ENCODE results near the gene MUC20.

DNA sequence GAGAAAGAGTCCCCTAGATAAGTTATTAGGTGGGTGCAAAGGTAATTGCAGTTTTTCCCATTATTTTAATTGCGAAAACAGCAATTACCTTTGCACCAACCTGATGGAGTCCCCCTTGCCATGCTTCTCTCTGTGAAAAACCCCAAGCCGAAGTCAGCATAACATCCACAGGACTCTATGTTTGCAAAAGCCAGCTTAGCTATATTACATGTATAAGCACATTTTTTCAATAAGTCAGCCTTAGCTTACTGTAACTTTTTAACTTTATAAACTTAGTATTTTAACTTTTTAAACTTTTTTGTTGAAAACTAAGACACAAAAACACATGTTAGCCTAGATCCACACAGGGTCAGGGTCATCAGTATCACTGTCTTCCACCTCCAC lies 21.4 kb upstream of the MUC20 start:
- TF ChIP-seq, protein P1, sequence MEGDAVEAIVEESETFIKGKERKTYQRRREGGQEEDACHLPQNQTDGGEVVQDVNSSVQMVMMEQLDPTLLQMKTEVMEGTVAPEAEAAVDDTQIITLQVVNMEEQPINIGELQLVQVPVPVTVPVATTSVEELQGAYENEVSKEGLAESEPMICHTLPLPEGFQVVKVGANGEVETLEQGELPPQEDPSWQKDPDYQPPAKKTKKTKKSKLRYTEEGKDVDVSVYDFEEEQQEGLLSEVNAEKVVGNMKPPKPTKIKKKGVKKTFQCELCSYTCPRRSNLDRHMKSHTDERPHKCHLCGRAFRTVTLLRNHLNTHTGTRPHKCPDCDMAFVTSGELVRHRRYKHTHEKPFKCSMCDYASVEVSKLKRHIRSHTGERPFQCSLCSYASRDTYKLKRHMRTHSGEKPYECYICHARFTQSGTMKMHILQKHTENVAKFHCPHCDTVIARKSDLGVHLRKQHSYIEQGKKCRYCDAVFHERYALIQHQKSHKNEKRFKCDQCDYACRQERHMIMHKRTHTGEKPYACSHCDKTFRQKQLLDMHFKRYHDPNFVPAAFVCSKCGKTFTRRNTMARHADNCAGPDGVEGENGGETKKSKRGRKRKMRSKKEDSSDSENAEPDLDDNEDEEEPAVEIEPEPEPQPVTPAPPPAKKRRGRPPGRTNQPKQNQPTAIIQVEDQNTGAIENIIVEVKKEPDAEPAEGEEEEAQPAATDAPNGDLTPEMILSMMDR (IDR thresholded peaks at IDR 0.05) = no peak
- TF ChIP-seq POLR2A (IDR thresholded peaks at IDR 0.05) = no peak
